PC-3 (cell line): ENCODE results near the gene RGS9BP.

Source experiments
- EZH2 ChIP-seq: fragments of 300-600 bp; sonication (generic); IDR thresholded peaks from one replicate; pipeline ENCODE4 v1.6.1; 2017; ENCODE audit warnings: antibody characterized with exemption, mild to moderate bottlenecking, low read length; ENCODE audit not compliant: unreplicated experiment
- EZH2phosphoT487 ChIP-seq: fragments of 300-600 bp; sonication (generic); IDR thresholded peaks from 2 replicates; pipeline ENCODE4 v1.6.1; 2018; ENCODE audit warnings: mild to moderate bottlenecking, antibody characterized with exemption, low read length, borderline replicate concordance
- TF ChIP-seq, protein P1 (sequence below): fragments of 300-600 bp; sonication (generic); conservative IDR thresholded peaks from 2 replicates; pipeline ENCODE4 v1.5.1; 2017; ENCODE audit warnings: antibody characterized with exemption, low read depth, mild to moderate bottlenecking, low read length

DNA sequence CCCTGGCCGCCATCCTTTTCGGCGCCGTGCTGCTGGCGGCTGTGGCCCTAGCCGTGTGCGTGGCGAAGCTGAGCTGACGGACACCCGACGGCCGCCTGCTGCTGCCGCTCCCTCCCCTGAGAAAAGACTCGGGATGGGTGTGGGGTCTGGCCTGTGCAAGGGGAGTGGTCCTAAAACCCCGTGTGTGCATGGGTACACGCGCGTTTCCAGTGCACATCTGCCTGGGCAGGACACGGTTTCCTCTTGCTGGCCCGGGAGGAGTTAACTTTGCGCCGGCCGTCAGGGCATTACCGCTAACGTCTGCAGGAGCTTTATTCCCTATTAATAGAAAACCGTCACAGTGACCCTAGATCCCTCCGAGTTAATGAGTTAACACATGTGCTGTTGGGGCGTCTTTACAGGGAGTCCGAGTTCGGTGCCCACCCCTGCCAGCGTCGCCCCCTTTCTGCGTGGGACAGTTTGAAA lies 1.3 kb downstream of the RGS9BP start:
- TF ChIP-seq, protein P1, sequence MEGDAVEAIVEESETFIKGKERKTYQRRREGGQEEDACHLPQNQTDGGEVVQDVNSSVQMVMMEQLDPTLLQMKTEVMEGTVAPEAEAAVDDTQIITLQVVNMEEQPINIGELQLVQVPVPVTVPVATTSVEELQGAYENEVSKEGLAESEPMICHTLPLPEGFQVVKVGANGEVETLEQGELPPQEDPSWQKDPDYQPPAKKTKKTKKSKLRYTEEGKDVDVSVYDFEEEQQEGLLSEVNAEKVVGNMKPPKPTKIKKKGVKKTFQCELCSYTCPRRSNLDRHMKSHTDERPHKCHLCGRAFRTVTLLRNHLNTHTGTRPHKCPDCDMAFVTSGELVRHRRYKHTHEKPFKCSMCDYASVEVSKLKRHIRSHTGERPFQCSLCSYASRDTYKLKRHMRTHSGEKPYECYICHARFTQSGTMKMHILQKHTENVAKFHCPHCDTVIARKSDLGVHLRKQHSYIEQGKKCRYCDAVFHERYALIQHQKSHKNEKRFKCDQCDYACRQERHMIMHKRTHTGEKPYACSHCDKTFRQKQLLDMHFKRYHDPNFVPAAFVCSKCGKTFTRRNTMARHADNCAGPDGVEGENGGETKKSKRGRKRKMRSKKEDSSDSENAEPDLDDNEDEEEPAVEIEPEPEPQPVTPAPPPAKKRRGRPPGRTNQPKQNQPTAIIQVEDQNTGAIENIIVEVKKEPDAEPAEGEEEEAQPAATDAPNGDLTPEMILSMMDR: no peak
- no peak for TF ChIP-seq EZH2phosphoT487
- no peak for TF ChIP-seq EZH2
